SKM-1 treated with dmso at 0.1 percent for 144 hours (cell line): ENCODE measurements around the gene SCN4A.
"Not testable (repeated sequence)": the region's sequence is repeated elsewhere in the genome, so short reads cannot be mapped to it uniquely, and the experiment has no call there.

Source experiments
- DNase-seq: peaks from one replicate; lab custom pipeline; 2025; ENCODE audit not compliant: unreplicated experiment; lab: John Stamatoyannopoulos, UW

SCN4A gene

DNA sequence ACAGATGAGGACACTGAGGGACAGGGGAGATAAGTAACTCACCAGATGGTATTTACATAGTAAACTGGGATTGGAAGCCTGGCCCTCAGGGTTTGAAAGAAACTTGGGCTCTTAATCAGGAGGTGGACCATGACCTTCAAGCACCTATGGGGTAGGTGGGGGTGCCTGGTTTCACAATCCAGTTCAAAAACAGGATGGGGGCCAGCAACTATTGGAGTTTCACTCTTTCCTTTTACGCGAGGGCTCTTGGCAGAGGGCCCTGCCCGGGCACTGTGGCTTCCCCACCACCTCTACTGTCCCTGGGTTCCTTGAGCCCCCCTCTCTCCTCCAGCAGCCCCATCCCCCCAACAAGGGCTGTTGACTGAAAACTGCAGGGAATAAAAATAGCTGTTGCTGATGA lies 14.1 kb upstream of the SCN4A start:
- DNase-seq, result no peak

DNA sequence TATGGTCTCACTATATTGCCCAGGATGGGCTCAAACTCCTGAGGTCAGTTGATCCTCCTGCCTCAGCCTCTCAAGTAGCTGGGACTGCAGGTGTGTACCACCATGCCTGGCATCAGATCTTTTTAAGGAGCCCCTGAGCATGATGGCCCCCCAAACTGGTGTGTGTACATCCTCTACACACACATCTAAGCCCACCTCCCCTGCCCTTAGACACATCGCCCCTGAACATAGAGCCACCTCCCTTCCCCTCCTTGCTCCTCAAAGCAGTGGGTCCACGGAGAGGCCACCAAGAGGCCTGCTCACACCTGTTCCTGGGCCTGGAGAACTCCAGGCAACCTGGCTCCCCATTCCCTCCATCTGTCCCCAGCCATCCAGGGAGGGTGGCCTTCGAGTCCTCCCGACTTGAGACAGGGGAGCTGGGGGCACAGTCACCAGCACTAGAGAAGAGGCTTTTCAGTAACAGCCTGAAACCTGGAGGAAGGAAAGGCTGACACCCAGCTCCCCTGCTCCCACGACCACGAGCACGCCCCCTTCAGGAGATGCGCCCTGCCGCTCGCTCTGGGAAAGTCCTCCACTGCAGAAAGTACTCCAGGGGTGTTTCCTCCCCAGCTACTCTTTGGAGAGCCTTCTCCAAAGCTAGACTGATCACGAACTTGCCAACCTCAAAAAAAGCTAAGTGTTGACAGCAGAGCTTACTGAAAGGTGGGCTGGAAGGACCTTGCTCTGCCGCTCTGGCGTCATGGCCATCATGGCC lies 12.8 kb upstream of the SCN4A start:
- no peak for DNase-seq

DNA sequence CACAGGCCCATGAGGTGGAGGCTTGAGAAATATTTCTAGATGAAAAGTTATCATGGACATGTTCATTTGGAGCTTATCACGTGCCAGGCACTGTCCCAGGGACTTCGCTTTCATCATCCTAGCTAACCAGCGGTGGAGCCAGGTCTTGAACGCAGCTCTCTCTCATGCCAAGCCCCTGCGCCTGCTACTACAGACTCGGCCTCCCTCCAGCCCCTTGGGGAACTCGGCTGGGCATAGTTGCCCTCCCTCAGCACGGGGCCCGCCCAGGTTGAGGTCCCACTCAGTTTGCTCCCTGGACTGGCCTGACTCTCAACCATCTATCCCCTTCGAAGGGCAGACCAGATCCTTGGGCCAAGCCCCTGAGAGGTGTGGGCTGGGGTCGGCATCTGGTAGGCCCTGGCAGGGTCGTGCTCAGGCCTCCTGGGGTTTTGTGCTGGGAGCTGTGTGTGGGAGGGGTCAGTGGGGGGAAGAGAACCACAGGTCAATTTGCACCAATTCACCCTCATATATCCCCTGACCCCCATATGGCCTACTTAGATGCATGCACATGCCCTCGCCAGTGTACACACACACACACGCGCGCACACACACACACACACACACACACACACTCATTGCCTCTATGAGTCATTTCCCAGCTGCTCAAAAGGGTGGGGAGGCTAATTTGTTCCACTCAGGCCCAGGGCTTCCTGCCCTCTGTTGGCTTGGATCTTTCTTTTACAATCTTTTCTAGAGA lies 12.1 kb upstream of the SCN4A start:
- DNase-seq, result no peak

DNA sequence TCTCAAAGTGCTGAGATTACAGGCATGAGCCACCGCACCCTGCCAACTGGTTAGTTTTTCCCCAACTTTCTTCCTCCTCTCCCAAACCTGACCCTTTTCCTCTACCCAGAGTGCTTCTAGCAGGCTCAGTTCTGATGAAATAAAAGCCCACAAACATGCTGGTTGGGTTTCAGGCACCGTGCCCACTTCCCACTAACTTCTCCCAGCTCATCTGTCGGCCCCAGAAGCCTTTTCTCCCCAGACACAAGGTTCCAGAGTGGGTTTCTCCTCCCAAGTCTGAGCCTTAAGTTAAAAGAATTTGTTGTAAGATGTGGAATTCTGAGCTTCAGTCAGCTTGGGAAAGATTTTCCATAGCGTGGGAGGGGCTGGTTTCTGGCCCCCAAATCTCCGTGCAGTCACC lies 11.5 kb upstream of the SCN4A start:
- no peak for DNase-seq

DNA sequence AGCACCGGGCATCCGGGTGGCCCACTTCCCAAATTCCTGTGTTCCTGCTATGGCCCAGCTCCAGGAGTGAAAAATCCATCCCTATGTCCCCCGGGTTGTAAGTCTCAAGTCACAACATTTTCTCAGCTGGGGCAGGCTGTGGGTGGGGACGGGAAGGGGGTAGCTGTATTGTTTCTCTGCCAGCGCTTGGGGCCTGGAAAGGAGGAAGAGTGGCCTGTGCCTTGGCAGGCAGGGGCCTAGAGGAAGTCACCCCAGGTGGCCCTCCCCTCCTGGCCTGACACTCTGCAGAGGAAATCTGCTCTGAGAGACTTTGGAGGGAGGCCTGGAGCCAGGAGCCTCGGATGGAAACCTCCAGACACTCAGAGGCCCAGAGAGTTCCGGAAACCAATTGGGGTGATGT lies 10.6 kb upstream of the SCN4A start:
- peak; percentile 21 for DNase-seq

DNA sequence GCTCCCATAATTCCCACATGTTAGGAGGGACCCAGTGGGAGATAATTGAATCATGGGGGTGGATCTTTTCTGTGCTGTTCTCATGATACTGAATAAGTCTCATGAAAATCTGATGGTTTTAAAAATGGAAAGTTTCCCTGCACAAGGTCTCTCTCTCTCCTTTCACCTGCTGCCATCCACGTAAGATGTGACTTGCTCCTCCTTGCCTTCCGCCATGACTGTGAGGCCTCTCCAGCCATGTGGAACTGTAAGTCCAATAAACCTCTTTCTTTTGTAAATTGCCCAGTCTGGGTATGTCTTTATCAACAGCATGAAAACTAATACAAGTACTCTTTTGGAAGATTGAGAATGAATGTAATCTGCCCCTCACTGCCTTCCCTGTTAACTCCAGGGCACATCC lies 9.9 kb upstream of the SCN4A start:
- not testable (repeated sequence) for DNase-seq

DNA sequence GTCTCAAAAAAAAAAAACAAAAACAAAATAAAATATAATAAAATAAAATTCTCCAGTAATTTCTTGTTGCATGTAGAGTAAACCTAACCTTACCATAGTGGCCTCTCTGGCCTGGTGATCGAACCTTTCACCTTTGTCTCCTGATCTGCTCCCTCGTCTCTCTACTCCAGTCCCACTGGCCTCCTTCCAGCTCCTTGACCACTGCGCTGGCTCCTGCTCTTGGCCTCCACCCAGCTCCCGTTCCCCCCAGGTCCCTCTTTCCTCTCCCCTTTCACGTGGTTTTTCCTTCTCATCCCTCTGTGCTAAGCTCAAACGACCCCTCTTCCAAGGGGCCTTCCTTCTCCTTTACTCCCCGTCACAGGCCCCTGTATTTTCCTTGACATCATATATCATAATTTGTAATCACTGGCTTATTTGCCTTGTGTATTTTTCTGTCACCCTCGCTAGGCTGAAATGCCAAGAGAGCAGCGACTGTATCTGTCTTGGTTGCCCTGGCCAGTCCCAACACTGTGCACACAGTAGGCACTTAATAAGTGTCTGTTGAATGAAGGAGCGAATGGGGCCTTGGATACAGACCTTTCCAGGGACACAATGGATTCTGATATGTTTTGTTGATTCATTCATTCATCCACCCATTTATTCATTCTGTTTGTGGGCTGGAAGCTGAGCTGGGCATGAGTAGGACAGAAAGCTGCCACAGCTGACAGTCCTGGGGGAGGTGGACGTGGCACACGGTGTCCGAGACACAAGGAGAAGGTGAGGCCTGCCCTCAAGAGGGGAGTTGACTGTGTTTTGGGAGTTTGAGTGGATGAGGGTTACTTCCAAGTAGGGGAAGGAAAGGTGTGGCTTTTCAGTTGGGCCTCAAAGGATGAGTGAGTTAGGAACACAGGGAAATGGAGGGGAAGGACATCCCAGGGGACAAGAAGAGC lies 5.8 kb upstream of the SCN4A start:
- no peak for DNase-seq

DNA sequence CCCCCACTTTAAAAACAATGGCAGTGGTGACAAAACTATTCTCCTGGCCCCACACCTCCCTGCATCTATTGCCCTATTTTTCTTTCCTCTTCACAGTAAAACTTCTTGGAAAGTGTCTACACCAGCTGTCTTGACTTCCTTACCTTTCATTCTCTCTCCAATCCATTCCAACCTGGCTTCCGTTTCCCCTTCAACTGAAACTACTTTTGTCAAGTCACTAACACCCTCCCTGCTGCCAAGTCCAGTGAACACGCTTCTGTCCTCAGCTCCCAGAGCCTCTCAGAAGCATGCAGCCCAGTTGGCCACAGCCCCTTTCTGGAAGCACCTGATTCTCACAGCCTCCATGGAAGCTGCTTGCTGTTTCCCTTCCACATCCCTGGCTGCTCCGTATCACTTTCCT lies 4.0 kb upstream of the SCN4A start:
- no peak for DNase-seq

DNA sequence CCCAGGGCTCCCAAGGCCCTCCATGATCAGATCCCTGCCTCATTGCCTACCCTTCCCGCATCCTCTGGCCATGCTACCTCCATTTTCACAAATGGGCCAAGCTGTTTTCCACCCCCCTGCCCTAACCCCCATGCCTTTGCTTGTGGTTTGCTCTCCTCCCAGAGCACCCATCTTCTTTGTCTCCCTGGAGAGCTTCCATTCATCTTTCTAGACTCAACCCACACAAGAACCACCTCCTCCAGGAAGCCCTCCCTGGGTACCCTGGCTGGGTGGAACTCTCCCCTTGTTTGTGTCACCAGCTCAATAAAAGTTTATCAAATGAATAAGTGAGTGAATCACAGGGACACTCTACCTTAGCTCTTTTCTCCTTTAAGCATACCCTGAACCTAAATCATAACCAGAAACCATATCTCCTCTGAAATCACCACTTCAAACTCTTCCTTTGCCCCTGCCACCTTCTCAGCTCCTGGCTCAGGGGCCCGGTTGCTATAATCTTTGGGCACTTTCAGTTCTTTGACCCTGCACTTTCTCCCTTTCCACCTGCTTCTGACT lies 2.9 kb upstream of the SCN4A start:
- DNase-seq, result no peak

DNA sequence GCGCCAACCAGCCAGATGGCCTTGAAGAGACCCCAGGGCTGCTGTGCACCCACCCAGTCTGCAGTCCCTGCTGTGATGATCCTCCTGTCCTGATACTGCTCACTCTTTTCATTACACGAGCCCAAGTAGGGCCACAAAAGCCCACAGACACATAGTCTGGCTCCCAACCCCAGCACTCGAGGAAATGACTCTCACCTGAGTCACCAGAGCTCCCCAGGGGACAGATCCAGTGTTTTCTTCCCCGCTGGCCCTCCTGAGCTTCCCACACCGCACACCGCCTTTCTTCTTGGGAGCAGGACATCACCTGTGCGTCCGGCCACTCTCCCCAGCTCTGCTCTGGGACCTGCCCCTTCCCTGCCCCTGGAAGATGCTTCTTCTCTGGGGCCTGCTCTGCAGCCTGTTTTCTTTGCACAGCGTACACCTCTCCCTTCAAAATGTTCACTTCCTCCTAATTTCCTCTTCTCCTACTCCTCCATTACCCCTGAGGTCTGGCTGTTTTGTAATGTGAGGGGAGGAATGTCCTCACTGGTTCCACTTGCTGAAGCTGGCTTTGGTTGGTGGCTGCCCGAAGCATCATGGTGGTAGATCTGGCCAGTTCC lies 2.0 kb upstream of the SCN4A start:
- peak; percentile 26 for DNase-seq

DNA sequence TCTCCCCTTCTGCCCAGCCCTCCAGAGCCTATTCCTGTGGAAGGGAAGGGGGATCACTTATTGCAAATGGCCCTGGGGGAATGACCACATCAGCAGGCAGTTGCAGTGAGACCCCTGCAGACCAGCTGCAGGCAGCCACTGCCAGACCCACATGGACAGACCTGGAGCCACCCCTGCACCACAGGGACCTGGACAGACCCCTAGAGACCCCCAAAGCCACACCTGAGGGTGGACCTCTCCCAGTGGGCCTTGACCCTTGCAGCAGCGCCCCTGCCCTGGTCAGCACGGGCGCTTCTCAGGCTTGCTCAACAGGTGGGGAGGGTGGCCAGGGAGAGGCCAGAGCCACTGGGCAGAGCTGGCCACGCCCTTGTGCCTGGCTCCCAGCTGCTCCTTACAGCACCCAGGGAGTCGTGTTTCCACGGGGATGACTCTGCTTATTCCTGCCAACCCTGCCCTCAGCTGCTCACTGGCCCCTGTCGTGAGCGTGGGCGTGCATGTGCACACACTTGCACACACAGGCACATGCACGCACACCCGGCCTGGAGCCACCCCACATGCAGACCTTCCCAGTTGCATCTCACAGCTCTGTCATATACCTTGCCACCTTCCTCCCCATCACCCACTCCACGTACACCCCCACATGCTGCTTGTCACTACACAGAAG lies 1.3 kb upstream of the SCN4A start:
- DNase-seq, result no peak

DNA sequence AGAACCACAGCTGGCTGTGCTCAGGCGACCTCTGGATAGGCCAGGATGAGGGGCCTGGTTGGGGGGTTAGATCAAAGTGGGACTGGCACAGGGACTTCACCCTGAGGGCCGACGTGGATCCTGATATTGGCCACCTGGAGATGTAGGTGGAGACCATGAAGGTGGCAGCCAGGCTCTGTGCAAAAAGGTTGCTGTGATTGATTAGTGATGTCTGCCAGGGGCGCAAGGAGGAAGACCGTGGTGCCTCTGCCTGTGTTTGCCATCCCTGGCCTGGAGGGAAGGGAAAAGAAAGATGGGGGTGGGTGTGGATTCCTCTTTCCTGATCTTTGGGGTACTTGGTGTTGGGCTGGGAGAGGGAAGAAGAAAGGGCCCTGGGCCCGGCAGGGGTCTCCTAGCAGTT lies 529 bp upstream of the SCN4A start:
- DNase-seq, result no peak

DNA sequence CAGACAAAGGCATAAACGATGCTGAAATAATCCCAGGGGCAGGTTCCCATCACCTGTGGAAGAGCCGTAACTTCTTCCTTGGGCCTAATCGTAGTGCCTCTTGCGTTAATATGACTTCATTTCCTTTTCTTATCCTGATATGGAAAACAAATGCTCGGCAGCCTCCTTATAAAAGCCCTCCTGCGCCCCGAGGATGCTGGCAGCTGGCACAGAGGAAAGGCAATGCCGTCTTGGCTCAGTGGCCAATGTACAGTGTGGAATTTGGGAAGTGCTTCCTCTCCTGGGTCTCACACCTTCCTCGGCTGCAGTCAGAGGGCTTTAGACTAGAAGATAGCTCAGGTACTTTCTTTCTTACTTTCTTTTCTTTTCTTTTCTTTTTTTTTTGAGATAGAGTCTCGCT lies 3.4 kb downstream of the SCN4A start:
- no peak for DNase-seq

DNA sequence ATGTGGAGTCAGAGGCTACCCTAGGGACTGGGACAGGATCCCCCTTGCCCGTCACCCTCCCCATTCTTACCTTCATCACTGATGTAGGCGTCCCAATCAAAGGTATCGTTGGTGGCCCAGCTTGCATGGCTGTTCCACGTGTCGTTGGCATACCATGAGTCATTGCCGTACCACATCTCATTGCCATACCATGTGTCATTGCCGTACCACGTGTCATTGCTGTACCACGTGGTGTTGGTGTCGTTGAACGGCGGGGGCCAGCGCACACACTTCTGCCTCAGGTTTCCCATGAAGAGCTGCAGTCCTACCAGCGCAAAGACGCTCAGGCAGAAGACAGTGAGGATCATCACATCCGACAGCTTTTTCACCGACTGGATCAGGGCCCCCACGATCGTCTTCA lies 4.8 kb downstream of the SCN4A start:
- no peak for DNase-seq

DNA sequence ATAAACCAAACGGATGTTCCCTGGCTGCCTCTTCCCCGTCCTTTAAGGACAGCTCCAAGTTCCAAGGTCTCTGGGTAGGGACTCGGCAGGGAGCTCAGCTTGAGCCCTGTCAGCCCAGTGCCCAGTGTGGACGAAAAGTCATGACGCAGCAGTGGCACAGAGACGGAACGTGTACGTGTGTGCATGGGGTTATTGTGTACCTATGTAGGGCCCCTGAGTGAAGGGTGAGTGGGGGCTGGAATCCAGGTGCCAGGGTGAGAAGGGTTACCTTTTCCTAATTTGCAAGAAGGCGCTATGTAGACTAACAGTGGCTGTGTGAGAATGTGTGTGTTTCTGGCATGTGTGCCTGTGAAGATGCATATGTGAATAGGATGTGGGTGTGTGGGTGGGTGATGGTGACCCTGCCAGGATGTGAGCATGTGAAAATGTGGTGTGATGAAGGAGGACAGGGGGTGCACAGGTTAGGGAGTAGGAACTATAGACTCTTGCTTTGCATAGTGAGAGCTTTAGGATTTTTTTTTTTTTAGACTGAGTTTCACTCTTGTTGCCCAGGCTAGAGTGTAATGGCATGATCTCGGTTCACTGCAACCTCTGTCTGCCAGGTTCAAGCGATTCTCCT lies 6.0 kb downstream of the SCN4A start:
- DNase-seq, result no peak

DNA sequence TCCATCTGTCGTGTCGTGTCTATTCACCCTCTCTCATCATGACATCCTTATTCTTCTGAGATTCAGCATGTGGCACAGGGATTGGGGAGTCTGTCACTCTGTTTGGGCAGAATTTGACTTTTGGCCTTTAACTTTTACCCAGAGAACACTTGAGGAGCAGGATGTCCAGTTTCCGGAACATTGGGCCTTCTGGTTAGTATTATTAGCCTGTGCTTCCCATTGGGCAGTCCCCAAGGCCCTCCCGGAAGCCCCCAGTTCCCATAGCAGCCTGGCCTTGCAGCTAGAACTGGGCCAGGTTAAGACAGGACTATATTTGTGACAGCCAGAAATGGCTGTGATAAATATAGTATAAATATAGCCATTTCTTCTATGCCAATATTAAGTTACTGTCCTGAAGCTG lies 9.6 kb downstream of the SCN4A start:
- DNase-seq, result no peak

DNA sequence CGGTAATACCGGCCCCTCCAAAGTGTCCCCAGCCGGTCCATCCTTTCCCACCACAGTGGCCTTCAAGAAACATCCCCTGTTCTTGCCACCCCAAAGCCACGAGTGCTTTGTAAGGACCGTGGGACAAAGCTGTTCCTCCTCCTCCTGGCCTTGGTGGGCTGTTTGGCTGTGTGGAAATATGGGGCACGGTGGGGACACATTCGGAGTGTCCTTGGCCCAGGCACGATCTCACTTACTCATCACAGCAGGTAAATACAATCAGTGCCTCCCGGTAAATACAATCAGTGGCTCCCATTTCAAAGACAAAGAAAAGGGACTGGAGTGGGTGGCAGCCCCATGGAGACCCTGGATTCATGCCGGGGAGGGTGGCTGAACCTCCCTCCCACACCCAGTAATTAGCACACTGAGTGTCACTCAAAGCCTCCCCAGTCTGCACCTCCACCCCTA lies 10.4 kb downstream of the SCN4A start:
- no peak for DNase-seq

DNA sequence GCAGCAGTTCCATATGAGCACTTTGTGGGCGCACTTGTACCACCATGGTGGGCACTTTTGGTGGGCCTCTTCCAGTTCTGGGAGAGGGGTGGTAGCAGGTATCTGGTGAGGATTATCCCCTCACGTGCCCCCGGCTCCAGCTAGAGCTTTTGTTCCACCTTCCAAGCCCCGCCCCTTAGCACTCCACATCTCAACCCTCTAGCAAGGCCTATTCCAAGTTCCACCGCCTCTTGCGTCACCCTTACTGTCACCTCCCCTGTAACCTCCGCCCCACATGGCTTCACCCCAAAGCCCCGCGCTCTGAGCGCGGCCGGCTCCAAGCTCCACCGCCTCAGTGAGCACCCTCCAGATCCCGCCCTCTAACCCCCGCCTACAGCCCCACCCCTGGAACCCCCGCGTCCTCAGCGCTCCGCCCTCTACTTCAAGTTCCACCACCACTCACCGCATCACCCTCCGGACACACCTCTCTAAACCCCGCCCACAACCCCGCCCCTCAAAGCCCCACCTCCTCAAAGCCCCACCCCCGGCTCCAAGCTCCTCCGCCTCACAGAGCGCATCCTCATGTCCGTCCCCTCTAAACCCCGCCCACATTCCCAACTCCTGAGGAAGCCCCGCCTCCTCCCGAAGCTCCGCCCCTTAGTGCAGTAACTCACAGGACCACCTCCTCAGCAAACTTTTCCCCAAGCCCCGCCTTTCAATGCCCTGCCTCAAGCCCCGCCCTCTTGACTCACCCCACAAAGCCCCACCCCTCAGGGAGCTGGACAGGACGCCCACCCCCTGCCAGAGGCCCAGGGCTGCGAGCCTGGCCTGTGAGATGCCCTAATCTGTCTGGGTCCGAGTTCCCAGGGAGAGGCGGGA lies 11.1 kb downstream of the SCN4A start:
- DNase-seq, result peak; percentile 82

DNA sequence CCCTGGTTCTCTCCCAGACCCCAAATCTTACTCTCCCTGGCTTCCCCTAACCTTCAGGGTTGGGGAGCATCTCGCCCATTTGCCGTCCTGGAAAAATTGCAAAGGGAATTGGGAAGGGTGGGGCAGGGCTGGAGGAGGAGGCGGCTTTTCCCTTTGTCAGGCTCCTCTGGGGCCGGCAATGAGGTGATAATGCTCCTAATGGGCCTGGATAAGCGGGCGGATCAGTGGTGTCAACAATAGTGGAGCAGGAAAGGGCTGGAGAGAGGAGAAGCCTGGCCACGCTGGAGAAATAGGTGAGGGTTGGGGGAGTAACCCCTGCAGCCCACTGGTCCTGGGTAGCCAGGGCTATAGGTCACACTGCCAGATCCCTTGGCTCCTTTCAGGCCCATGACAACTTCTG lies 12.3 kb downstream of the SCN4A start:
- no peak for DNase-seq
